Measurements from ENCODE around the gene AMH. TPM values are rescaled to one million over a fixed set of nuclear protein-coding genes. Genes with fewer than 3 reads are reported as not detected.

AMH gene
- total and polyA plus RNA-seq, 2 donors (not counting 1 experiment from before 2014, with no cell fraction given): 0.03 to 0.33 TPM

GRCh38 chr19:2266183-2266993 lies 17.3 kb downstream of the AMH start:
- H2AFZ ChIP-seq (ENCODE audit: low read length): peak overlapping the region; percentile 73

GRCh38 chr19:2268480-2268830 lies 19.3 kb downstream of the AMH start:
- no peak for DNase-seq (ENCODE audit: low read depth in 2 of 2)
- Histone ChIP-seq H3K4me1 (ENCODE audit: control insufficient read depth, extremely low read depth, insufficient read depth, low read length) (peaks cover 14% of the 10 kb centered on the region), H3K4me2 (ENCODE audit: extremely low read depth, insufficient read depth, low read length) (no peak overlapping the region), H3K36me3 (ENCODE audit: control insufficient read depth, insufficient read depth, low read length) (peaks cover 9% of the 10 kb centered on the region), H3K9ac (ENCODE audit: insufficient read depth, low read length) (no peak overlapping the region), H3K9me3 (ENCODE audit: control insufficient read depth, insufficient read depth, low read depth, low read length) (no peaks in the 10 kb centered on the region), H3K4me3 (replicated peaks in 1 of 4; ENCODE audit: control extremely low read depth in 1 of 4, insufficient read depth in 1 of 4, low read depth in 3 of 4, low read length in 4 of 4) (peak overlapping the region in 1 of 4 experiments; percentile 74), H3K27me3 (ENCODE audit: control insufficient read depth, insufficient read depth, low read length) (no peaks in the 10 kb centered on the region), H4K20me1 (ENCODE audit: control insufficient read depth, extremely low read depth, insufficient read depth, low read length) (peaks cover 4% of the 10 kb centered on the region), H2AFZ (ENCODE audit: low read length) (no peak overlapping the region), H3K79me2 (ENCODE audit: control insufficient read depth, insufficient read depth, low read length) (peaks cover 40% of the 10 kb centered on the region), H3K27ac (ENCODE audit: insufficient read depth, low read length) (no peak overlapping the region)
- no peak for TF ChIP-seq CTCF (conservative IDR thresholded peaks at IDR 0.05 in 1 of 2, IDR thresholded peaks at IDR 0.05 in 1 of 2; ENCODE audit: low read depth in 1 of 2, low read length in 2 of 2)
- no peak for TF ChIP-seq EZH2 (IDR thresholded peaks at IDR 0.05; ENCODE audit: low read length, missing control alignments)

More at GRCh38 chr19:2266183-2266993, 17.3 kb downstream of the AMH start:
- DNase-seq (ENCODE audit: low read depth in 2 of 2): peak; percentile 68 to 71
- Histone ChIP-seq H3K4me3 (replicated peaks in 1 of 4; ENCODE audit: control extremely low read depth in 1 of 4, insufficient read depth in 1 of 4, low read depth in 3 of 4, low read length in 4 of 4) (no peak overlapping the region), H3K4me2 (ENCODE audit: extremely low read depth, insufficient read depth, low read length) (no peak overlapping the region), H3K9me3 (ENCODE audit: control insufficient read depth, insufficient read depth, low read depth, low read length) (no peaks in the 10 kb centered on the region), H3K4me1 (ENCODE audit: control insufficient read depth, extremely low read depth, insufficient read depth, low read length) (peaks cover 8% of the 10 kb centered on the region), H4K20me1 (ENCODE audit: control insufficient read depth, extremely low read depth, insufficient read depth, low read length) (no peaks in the 10 kb centered on the region), H3K79me2 (ENCODE audit: control insufficient read depth, insufficient read depth, low read length) (peaks cover 19% of the 10 kb centered on the region), H3K36me3 (ENCODE audit: control insufficient read depth, insufficient read depth, low read length) (no peaks in the 10 kb centered on the region), H3K27ac (ENCODE audit: insufficient read depth, low read length) (no peak overlapping the region), H3K27me3 (ENCODE audit: control insufficient read depth, insufficient read depth, low read length) (no peaks in the 10 kb centered on the region), H3K9ac (ENCODE audit: insufficient read depth, low read length) (no peak overlapping the region)
- TF ChIP-seq EZH2 (IDR thresholded peaks at IDR 0.05; ENCODE audit: low read length, missing control alignments): no peak
- TF ChIP-seq CTCF (conservative IDR thresholded peaks at IDR 0.05 in 1 of 2, IDR thresholded peaks at IDR 0.05 in 1 of 2; ENCODE audit: low read depth in 1 of 2, low read length in 2 of 2): no peak

- TF ChIP-seq CTCF (conservative IDR thresholded peaks at IDR 0.05 in 1 of 2, IDR thresholded peaks at IDR 0.05 in 1 of 2; ENCODE audit: low read depth in 1 of 2, low read length in 2 of 2): no peak
- peaks cover 15% of the 10 kb centered on the region for H3K4me1 ChIP-seq (ENCODE audit: control insufficient read depth, extremely low read depth, insufficient read depth, low read length)
- no peaks in the 10 kb centered on the region for H3K9me3 ChIP-seq (ENCODE audit: control insufficient read depth, insufficient read depth, low read depth, low read length)
- H3K4me2 ChIP-seq (ENCODE audit: extremely low read depth, insufficient read depth, low read length): peak overlapping the region; percentile 36
- no peaks in the 10 kb centered on the region for H3K27me3 ChIP-seq (ENCODE audit: control insufficient read depth, insufficient read depth, low read length)
- no peak overlapping the region for H3K27ac ChIP-seq (ENCODE audit: insufficient read depth, low read length)
- H2AFZ ChIP-seq (ENCODE audit: low read length): no peak overlapping the region
- peaks cover 4% of the 10 kb centered on the region for H4K20me1 ChIP-seq (ENCODE audit: control insufficient read depth, extremely low read depth, insufficient read depth, low read length)
- peaks cover 43% of the 10 kb centered on the region for H3K79me2 ChIP-seq (ENCODE audit: control insufficient read depth, insufficient read depth, low read length)
- peak overlapping the region; percentile 34 for H3K9ac ChIP-seq (ENCODE audit: insufficient read depth, low read length)
- H3K4me3 ChIP-seq (replicated peaks in 1 of 4; ENCODE audit: control extremely low read depth in 1 of 4, insufficient read depth in 1 of 4, low read depth in 3 of 4, low read length in 4 of 4): peak overlapping the region; percentile 47 to 99 (median 62)
- no peak for DNase-seq (ENCODE audit: low read depth in 2 of 2)
- H3K36me3 ChIP-seq (ENCODE audit: control insufficient read depth, insufficient read depth, low read length): peaks cover 10% of the 10 kb centered on the region
Observed at GRCh38 chr19:2268861-2269243, 19.7 kb downstream of the AMH start.

Measured in fibroblast of lung (primary cell).